HG03060 (cell line): ENCODE measurements around the gene GAS6.
"Not testable (repeated sequence)": the region's sequence is repeated elsewhere in the genome, so short reads cannot be mapped to it uniquely, and the experiment has no call there.

Source experiments
- ATAC-seq: cut with Tn5 transposase; IDR thresholded peaks from one replicate; pipeline ENCODE4 v1.9.1; 2021; ENCODE audit warnings: low read depth, moderate number of reproducible peaks; ENCODE audit not compliant: unreplicated experiment

GAS6 gene

DNA sequence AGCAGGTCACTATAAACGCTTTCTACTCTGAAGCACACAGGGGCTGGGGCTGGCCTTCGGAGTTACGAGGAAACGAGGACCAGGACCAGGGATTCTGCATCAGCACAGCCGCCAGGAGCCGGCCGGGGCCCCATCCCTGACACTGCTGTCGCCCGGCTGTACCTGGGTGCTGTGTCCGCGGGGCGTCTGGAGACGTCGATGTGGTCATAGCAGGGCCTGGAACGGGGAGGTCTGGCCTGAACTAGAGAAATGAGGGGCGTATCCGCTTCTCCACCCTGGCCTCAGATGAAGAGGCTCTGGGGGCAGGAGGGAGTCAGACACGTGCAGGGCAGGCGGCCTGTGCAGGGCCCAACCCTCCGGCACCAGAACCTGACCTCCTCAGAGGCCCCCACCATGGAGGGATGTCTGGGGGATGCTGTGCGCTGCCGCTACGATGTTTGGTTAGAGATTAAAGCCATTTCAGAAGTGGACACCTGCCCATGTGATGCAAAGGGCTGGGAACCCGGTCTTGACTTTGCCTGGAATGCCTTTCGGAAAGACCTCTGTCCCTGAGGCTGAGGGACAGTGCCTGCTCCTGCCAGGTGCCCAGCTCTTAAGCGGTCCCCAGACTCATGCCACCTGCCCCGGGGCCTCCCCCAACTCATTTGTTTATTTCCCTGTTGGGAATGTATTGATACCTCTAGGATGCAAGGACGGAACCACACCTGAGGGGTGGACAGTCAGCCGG is 21.4 kb downstream of the GAS6 start:
- ATAC-seq: no peak

DNA sequence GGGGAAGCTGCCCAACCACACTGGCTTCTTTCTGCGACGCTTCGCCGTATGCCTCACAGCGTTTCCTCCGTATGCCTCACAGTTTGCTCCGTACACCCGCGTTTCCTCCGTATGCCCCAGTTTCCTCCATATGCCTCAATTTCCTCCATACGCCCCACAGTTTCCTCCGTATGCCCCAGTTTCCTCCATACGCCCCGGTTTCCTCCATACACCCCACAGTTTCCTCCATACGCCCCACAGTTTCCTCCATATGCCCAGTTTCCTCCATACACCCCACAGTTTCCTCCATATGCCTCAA is 22.6 kb downstream of the GAS6 start:
- ATAC-seq: no peak

DNA sequence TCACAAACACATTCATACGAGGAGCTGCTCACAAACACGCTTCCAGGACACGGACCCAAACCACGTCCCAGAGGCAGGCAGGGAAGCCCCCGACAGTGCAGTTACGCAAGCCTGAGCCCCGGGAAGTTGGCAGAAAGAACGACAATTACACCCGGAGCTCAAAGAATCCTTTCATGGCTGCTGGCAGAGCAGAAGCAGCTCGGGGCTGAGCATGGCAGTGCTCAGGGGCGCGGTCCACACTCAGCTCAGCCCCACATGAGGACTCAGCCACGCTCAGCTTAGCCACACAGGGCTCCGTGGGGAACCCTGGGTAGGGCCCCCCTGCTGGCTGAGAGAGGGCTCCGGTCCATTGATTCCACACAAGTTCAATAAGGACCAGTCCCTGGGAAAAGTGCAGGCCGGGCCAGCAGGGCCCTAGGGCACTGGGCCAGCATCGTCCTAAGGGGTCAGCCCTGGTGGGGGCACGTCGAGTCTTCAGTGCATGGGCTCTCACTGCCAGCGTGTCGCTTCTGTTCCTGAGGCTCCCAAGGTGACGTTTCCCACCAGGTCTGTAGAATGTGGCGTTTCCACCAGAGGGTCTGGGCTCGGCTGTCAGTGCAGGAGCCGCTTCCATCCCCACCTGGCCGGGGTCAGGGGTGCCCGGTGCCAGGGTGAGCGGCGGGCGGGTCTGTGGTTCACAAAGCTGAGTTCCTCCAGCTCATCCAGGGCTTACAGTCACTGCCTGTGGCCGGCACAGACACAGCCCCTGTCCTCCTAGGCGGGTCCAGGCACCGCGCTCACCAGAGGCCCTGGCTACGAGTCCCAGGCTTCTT is 23.1 kb downstream of the GAS6 start:
- ATAC-seq: no peak

DNA sequence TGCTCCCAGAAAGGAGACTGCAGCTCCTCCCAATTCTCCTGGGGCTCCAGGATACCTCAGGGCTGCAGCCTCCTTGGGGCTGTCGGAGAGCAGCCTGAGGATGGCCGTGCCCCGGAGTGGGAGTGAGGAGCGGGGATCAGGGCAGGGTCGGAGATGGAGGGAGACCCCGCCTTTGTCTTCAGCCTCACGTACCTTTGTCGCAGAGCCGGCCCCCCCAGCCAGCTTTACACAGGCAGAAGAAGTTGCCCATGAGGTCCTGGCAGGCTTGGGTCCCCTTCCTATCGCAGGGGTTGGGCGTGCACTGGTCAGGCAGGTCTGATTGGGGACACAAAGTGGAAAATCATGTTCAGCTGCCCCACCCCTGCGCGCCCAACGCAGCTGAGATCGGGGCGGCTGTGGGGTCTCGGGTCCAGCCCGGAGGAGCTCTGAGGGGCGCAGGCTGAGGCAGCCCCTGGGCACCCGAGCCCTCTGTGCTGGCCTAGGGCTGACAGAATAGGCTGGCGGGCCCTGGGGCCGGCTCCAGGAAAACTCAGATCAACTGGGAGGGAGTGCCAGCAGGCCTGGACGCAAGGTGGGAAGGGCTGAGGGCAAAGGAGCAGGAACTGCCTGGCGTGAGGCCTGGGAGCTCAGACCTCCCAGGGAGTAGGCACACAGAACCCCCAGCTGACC is 24.2 kb downstream of the GAS6 start:
- no peak for ATAC-seq

DNA sequence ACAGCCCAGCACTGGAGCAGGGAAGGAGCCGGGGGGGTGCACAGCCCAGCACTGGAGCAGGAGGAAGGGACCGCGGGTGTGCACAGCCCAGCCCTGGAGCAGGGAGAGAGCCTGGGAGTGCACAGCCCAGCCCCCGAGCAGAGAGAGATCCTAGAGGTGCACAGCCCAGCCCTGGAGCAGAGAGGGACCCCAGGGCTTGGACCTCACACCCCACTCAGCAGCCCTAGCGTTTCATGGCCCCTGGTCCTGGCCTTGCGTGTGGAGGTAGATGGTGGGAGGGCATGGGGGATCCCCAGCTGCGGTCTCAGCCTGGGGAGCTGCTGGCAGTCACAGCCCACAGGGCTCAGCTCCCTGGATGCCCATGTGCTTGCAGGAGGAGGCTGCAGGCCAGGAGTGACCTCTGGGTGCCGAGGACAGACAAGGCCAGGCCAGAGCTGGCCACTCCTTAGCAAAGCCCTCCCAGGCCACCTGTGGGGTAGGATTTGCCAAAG is 25.1 kb downstream of the GAS6 start:
- ATAC-seq: no peak

DNA sequence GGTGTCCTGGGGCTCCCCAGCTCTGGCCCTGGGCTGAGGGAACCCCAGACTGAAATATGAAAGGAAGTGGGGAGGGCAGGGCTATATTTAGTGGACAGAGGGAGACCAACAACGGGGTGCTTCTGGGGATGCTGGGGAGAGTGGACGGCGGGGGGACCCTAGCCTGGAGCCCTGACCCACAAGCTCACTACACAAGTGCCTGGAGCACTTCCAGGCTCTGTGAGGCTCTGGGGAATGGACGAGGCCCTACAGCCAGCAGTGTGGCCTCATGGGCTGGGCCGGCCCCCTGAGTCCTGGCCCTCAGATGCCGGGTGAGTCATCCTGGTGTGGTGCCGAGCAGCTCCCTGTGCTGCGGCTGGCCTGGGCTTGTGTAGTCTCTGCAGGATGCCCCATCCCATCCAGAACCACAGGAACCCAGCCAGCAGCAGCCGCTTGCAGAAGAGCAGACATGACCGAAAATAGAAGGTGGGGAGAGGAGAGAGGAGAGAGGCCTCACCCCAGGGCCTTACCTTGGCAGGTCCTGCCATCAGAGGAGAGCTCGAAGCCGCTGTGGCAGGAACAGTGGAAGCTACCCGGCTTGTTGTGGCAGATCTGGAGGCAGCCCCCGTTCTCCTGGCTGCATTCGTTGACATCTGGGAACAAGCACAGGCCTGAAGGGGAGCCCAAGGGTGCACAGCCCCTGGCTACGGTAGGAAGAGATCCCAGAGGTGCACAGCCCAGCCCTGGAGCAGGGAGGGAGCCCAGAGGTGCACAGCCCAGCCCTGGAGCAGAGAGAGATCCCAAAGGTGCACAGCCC is 26.1 kb downstream of the GAS6 start:
- no peak for ATAC-seq

DNA sequence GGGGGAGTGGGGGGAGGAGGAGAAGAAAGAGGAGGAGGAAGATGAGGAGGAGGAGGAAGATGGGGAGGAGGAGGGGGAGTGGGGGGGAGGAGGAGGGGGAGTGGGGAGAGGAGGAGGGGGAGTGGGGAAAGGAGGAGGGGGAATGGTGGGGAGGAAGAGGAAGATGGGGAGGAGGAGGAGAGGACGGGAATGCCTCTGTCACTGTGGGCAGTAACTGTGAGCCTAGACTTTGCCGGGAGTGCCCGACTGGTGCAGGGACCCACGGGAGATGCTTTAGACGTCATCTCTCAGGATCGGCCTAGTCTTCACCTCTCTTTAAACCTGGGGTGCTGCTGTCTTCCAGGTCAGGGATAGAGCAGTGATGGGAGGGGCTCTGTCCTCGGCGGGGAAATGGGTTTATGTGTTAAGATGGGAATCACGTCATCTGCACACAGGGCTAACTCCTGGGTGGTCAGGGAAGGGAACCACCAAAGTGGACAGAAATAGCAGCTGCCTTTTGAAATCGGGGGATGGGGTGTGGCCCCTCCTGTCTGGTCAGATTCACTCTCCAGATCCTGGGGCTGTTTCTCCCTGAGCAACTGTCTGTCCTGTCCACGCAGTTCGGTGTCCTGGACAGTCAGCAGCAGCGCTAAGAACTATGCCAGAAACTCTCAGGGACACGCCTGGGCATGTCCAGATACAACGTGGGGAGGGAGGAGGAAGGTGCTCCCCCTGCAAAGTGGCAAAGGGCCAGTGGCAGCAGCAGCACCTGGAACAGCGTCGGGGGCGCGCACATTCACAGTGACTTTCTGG is 26.9 kb downstream of the GAS6 start:
- ATAC-seq: no peak

DNA sequence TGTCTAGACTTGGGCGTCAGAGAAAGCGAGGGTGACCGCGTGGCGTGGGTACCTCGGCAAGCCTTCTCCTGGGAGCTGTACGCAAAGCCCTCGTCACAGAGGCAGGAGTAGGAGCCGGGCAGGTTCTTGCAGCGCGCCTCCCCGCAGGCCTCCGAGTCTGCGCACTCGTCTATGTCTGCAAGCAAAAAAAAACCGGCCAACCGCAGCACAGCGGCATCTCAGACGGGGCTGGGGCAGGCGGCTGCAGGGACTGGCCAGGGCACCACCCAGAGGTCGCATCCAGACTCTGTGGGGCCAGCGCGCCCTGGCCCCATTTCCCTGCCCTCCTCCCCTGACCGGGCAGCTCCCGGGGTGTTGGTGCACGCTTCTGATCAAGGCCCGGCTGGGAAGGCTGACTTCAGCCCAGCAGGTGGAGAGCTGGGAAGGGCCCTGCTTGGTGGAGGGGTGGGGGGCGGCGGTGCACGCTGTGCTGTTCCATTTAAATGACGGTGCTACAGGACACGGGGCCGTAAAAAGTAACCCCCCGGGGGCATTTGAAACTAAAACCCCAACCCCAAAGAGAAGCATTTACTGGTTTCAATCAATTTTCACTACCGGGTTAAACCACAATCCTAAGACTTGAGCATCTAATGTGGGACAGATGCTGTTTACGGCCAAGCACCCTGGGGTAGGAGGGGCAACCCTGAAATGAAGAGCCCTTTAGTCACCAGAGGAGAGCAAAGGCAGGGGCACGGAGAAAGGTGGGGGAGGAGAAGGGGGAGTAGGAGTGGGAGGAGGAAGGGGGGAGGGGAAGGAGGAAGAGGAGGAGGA is 28.2 kb downstream of the GAS6 start:
- ATAC-seq: no peak

DNA sequence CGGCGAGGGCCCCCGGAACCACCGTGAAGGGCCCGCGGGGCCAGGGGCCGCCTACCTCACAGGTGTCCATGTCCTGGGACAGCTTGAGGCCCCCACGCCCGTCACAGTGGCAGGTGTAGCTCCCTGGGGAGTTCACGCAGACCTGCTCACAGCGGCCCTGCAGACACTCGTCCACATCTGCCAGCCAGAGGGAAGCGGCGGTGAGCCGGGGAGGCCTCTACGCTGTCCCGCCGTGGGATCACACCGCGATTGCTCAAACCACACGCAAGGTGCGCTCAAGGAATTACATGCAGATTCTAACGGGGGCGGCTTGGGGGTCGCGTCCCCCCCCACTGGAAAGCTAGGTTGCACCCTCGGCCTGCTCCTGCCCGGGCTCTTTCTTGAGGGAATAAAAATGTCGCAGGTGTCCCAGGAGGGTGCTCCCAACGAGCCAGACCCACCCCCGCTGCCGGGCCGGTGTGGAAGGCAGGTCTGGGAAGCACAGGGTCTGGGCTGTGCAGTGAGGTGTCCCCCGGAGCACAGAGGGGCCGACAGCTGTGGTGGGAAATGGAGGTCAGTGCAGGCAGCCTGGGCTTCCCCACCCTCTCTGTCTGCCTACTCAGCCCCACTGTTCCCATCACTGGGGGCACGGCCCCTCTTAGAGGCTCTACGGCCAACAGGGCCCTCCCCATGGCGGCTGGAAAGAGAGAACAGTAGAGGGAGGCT is 29.2 kb downstream of the GAS6 start:
- ATAC-seq: no peak

DNA sequence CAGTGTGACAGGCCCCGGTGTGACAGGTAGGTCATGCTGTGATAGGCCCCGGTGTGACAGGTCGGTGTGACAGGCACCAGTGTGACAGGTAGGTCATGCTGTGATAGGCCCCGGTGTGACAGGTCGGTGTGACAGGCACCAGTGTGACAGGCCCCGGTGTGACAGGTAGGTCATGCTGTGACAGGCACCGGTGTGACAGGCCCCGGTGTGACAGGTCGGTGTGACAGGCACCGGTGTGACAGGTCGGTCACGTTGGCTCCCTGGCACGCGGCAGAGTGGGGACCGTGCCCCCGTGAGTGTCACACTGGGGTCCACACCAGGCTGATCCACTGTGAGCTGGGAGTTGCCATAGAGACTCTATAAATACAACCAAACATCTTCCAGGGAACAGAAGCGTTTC is 29.9 kb downstream of the GAS6 start:
- ATAC-seq: not testable (repeated sequence)

DNA sequence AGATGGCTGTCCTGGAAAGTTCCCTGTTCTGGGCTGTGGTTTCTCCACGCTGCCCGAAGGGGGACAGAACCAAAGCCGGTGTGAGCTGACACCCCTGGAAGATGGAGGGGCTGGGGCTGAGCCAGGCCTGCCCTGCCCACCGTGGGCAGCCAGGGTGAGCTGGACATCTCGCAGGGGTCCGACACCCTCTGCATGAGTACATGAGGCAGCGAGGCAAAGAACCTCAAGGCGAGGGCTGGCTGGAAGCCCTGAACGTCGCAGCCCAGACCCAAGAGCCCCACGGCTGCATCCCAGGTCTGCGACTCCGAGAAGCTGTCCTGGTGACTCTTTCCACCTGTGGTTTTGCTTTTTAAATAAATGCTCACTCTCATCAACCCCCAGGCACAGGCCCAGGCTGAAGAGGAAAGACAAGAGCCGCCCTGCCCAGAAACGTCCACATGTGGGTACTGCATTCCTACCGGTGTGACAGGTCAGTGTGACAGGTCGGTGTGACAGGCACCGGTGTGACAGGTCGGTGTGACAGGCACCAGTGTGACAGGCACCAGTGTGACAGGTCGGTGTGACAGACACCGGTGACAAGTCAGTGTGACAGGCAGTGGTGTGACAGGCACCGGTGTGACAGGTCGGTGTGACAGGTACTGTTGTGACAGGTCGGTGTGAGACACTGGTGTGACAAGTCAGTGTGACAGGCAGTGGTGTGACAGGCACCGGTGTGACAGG is 30.6 kb downstream of the GAS6 start:
- no peak for ATAC-seq

DNA sequence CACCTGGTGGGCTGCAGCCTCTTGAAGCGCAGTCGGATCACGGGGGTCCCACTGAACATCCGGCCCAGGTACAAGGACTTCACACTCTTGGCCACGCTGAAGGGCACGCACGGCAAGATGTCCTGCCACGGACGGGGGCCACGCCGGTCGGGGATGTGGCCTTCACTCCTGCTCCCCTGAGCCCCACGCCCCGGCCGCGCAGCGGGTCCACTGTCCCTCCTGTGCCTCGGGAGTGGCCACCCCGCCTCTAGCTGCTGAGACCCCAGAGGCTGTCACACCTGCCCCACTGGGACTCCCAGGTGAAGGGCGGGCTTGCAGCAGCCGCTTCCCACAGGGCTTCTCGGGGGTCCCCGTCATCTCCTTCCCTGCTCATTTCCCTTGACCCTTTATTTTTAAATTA is 31.2 kb downstream of the GAS6 start:
- no peak for ATAC-seq

DNA sequence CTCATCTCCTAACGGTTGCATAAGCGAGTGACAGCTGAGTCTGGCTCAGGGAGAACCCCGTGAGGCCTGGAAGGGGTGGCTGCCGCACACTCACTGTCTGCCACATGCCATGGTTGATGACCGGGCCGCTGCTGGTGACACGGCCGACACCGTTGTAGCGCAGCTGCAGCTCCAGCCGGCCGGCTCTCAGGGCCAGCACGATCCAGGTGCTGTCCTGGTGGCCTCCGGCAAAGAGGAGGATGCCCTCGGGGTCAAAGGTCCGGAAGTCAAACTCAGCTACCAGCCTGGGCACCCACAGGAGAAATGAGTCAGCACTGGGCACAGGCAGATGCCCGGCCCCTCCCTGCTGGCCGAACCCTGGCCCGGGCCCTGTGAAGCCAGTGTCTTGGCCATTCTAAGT is 31.7 kb downstream of the GAS6 start:
- ATAC-seq: no peak

DNA sequence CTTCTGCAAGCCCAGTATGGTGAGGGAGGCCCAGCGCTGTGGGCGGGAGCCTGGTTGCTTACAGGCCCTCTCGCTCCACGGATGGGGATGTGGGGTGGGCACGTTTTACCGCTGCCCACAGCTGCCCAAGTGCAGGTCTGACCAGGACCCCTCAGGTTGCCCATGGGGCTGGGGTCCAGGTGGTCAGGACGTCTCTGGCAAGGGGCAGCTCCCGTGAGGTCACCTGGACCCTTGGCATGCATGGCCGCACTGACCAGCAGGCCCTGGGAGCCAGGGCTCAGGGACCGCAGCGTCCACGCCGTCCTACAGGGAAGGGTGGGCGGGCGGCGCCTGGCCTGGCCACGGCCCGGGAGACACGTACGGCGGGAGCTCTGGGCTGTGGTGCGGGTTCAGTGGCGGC is 32.8 kb downstream of the GAS6 start:
- ATAC-seq: no peak

DNA sequence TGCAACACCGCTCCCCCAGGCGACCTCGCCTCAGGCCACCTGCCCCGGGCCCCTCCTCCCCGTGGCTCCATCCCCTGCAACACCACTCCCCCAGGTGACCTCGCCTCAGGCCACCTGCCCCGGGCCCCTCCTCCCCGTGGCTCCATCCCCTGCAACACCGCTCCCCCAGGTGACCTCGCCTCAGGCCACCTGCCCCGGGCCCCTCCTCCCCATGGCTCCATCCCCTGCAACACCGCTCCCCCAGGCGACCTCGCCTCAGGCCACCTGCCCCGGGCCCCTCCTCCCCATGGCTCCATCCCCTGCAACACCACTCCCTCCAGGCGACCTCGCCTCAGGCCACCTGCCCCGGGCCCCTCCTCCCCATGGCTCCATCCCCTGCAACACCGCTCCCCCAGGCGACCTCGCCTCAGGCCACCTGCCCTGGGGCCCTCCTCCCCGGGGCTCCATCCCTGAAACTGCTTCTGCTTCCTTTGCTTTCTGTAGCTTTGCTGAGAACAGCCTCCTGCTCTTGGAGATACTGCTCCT is 33.4 kb downstream of the GAS6 start:
- ATAC-seq: not testable (repeated sequence)

DNA sequence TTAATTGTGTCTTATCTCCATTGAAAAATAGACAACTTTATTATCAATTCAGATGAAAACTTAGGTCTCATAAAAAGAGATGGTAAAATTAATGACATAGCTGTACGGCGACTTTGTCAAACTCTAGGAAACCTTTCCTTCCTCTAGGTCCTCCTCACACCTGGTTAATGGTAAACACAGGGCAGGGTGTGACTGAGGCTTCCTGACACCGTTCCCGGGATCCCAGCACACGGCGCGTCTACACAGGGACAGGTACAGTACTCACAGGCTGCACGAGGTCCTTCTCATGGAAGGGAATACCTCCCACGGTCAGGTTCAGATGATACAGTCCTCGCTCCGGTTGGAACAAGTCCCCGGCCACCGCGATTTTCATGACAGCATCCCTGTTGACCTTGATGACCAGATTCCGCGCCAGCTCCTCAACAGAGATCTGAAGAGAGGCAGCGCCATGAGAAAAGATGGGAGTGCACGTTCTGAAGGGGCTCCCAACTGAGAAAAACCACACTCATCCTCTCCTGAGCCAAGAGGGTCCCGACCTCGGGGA is 35.5 kb downstream of the GAS6 start:
- no peak for ATAC-seq

DNA sequence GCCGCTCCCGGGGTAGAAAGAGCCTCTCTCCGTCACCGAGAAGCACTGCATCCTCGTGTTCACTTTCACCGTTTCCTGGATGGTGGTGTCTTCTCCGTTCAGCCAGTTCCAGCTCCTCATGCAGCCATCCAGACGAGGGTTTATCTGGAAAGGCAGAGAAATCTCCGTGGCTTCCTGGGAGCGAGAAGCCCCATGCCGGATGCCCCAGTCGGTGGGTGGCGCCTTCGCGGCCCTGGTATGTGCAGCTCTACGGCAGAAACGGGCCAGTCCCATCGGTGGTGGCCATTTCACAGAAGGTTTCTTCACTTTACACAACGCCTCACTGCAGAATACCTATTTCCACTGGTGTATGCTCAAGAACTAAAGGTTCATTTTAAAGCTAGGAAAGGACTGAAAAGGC is 36.9 kb downstream of the GAS6 start:
- no peak for ATAC-seq
